ENCODE measurements around the gene NFX1.
A peak's percentile ranks its signal among the peaks of the same experiment; 100 is the strongest.
"Not testable (repeated sequence)": the region's sequence is repeated elsewhere in the genome, so short reads cannot be mapped to it uniquely, and the experiment has no call there.

Gene NFX1

GRCh38 chr9:33388110-33388994 is 98.0 kb downstream of the NFX1 start:
- no peak for DNase-seq (ENCODE audit: low read depth in 2 of 2)

DNA sequence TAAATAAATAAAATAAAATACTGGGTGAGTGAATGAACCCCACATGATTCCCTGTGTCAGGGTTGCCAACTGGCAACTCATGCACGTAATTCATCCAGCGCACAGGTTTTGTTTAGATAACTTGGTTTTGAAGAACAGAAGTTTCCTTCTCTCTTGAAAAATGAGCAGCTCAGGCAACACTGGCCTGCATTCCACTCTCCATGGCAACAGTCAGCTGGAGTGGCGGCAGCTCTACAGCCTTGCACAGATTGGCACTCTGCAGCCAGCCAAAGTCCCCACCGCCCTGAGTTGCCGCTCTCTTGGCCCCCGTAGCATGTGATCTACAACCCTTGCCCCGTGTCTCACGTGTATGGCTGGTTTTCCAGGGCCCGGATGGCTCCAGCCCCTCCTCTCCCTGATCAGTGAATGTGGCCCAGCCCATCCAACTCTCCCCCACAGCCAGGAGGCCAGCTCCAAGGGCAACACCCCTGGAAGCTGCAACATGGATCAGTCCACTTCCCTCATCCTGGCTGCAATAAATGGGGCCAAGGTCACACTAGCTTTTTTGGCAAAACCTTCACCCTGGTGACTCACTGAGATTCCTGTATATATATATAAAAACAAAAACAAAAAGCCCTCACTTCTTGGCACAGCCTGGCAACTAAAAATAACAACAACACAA is 100.9 kb downstream of the NFX1 start:
- not testable (repeated sequence) for DNase-seq (ENCODE audit: low read depth in 2 of 2)

DNA sequence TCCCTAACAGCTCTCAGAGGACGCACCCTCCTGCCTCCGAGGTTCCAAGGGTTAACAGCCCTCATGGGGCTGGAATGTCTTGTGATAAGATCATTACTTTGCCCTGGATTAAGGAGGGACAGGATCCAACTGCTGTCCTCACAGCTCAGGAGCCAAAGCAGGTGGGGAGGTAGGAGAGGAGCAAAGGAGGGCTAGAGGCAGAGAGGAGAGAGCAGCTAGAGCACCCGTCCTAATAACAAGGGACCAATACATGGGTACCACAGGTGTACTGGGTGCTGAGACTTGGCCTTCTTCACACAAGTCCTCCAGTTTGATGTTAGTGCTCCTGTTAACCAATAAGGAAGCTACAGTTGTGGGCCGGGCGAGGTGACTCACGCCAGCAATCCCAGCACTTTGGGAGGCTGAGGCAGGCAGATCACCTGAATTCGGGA is 102.3 kb downstream of the NFX1 start:
- not testable (repeated sequence) for DNase-seq (ENCODE audit: low read depth in 2 of 2)

DNA sequence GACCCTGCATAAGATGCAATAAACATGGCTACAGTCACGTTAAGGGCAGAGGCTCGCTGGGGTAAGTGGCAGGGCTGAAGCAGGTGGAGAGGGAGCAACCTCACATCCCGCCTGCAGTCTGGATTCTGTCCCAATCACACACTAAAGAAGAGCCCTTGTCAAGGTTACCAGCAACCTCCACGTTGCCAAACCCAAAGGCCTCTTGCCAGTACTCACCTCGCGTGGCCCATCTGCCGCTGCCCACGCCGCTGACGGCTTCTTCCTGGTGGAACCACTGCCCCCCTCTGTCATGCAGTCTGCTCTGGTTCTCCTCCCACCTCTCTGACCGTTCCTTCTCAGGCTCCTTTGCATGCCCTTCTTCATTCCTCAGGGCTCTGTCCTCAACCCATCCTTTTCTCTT is 103.3 kb downstream of the NFX1 start:
- DNase-seq (ENCODE audit: low read depth in 2 of 2) = no peak

DNA sequence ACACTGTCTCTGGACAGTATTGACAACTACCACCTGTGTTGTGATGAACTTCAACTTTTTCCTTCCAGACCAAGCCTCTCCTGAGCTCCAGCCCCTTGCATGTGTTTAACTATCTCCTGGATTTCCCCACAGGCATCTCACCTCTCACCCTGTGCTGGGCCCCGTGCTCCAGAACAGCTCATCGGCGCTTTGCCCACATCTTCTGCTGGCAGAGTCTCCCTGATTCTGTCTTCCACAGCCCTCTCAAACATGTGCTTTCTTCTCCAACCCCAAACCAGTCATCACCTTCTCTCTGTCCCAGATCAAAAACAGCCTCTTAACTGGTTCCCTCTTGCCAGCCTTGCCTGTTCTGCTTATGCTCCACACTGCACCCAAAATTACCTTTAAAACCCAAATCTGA is 103.7 kb downstream of the NFX1 start:
- not testable (repeated sequence) for DNase-seq (ENCODE audit: low read depth in 2 of 2)

GRCh38 chr9:33395159-33395879 is 105.0 kb downstream of the NFX1 start:
- not testable (repeated sequence) for DNase-seq (ENCODE audit: low read depth in 2 of 2)

DNA sequence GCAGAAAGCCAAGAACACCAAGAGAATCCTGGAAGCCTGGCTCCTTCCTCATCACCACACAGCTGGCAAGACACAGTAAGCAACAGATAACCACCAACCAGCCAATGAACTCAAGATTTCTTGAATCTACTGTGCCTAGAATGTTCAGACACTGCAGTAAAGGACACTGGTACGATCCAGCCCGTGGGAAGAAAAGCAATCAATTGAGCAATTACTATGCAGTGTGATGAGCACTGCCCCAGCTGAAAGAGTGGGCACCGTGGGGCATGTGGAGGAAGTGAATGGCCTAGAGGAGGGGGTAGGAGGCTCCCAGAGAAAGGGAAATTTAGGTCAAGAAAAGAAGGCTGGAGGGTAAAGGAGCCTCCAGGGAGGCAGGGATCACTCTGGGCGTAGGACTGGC is 107.5 kb downstream of the NFX1 start:
- DNase-seq (ENCODE audit: low read depth in 2 of 2) = not testable (repeated sequence)

DNA sequence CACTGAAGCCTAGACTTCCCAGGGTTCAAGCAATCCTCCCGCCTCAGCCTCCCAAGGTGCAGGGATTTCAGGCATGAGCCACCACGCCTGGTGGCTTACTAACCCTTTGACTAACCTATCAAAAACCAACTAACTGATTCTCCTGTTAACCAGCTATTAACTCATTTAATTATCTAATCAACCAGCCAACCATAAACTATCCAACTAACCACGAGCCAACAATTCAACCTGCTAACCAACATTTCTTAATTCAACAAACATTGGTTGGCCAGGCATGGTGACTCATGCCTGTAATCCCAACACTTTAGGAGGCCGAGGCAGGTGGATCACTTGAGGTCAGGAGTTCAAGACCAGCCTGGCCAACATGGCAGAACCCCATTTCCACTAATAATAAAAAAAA is 108.7 kb downstream of the NFX1 start:
- not testable (repeated sequence) for DNase-seq (ENCODE audit: low read depth in 2 of 2)

GRCh38 chr9:33401809-33402208 is 111.5 kb downstream of the NFX1 start:
- DNase-seq (ENCODE audit: low read depth in 2 of 2) = not testable (repeated sequence)

- not testable (repeated sequence) for DNase-seq (ENCODE audit: low read depth in 2 of 2)
Measured at GRCh38 chr9:33402371-33402770, 112.1 kb downstream of the NFX1 start, which contains the start of gene AQP7. AQP7 (minus strand) TSS chr9:33402568; CDS start chr9:33401262, 1,306 bp downstream.

GRCh38 chr9:33403941-33404787 is 113.8 kb downstream of the NFX1 start:
- no peak for DNase-seq (ENCODE audit: low read depth in 2 of 2)

DNA sequence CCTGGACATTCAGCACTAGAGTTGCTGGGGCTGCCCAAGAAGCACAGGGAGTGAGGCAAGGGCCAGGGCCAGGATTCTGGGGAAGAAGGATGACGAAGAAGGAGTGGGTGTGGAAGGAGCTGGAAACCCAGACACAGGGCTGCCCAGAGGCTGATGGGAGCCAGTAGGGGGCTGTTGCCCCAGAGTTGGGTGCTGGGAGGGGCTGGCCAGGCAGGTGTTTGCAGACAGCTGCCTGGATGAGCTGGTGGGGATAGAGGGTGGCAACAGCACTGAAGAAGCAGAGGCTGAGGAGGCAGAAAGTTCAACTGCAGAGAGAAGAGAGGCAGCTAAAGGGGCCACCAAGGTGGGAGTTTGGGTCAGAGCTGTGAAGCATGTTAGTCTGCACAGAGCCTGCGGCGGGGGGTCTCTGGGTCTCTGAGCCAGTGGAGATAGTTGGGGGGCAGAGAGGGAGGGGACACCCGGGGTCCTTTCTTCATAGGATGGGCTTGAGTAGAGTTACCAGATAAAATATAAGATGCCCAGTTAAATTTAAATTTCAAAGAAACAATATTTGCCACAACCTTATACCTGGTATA is 114.6 kb downstream of the NFX1 start:
- no peak for DNase-seq (ENCODE audit: low read depth in 2 of 2)

- DNase-seq (ENCODE audit: low read depth in 2 of 2) = no peak
Measured at GRCh38 chr9:33407061-33407460, 116.7 kb downstream of the NFX1 start.

DNA sequence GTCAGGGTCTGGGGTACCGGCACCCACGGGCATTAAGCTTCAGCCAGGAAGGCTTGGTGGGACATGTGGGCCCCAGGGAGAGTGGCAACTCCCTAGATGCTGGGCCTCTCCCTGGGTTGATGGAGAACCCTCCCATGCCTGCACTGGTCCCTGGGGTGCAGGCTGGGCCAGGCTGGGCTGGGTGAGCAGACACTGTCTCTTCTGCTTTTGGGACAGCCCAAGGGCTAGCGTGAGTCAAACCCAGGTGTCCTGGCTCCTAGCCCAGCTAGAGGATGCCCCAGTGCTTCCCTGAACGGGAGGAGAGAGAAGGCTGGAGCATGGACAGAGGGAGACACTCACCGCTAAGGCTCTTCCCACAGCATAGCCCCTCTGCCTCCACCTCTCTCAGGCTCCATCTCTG is 117.8 kb downstream of the NFX1 start:
- DNase-seq (ENCODE audit: low read depth in 2 of 2) = no peak

- no peak for DNase-seq (ENCODE audit: low read depth in 2 of 2)
Measured at GRCh38 chr9:33414268-33414667, 124.0 kb downstream of the NFX1 start.

- no peak for DNase-seq (ENCODE audit: low read depth in 2 of 2)
Measured at GRCh38 chr9:33414889-33415500, 124.7 kb downstream of the NFX1 start.

DNA sequence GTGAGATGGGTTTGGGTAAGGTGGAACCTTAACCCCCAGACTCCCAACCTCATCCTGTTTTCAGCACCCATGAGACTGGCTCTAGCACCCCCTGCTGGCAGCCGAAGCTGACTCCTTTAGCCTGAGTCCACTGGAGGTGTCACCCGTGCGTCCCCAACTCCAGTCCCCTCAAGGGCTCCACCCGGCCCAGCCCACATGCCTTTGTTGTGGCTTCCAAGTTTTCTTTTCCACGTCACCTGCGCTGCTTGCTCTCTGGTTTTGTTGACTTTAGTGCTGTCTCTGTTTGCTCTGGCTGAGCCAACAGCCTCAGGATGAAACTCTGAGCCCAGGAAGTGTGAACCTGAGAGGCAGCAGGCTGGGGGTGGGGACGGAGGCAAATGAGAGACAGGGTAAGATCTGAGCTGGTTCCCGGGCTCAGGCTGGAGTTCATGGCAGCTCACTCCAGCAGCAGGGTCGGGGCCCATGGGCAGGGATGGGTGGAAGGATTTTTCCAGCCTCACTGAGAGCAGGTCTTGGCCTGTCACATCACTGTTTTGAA is 125.3 kb downstream of the NFX1 start:
- DNase-seq (ENCODE audit: low read depth in 2 of 2) = peak; percentile 92 to 97

GRCh38 chr9:33416996-33417395 is 126.7 kb downstream of the NFX1 start:
- no peak for DNase-seq (ENCODE audit: low read depth in 2 of 2)

GRCh38 chr9:33418090-33418489 is 127.8 kb downstream of the NFX1 start:
- DNase-seq (ENCODE audit: low read depth in 2 of 2) = no peak

- DNase-seq (ENCODE audit: low read depth in 2 of 2) = no peak
Measured at GRCh38 chr9:33419708-33420303, 129.5 kb downstream of the NFX1 start.

Measured in stimulated activated CD4-positive, alpha-beta T cell treated with anti-CD3 and anti-CD28 coated beads, Interleukin-4, amount 100 ng/mL, for 48 hours (primary cell).